Peyer's patch (tissue), 4 donors: ENCODE data around the gene GPANK1. TPM values are rescaled to one million over a fixed set of nuclear protein-coding genes. Genes with fewer than 3 reads are reported as not detected.

Experiments used
- DNase-seq, 3 donors: peaks; one replicate each; pipeline ENCODE4 v3.0.0-alpha.2; 2017 to 2019
- H3K27ac ChIP-seq, 4 donors: fragments of 200-600 bp; sonication (generic); one replicate each; pipeline ENCODE4 v1.5.1; 2016 to 2019
- H3K27me3 ChIP-seq, 2 donors: fragments of 200-600 bp; sonication (generic); one replicate each; pipeline ENCODE4 v1.5.1; 2019
- H3K36me3 ChIP-seq, 3 donors: fragments of 200-600 bp; sonication (generic); one replicate each; pipeline ENCODE4 v1.5.1; 2016 to 2019
- H3K4me1 ChIP-seq, 4 donors: fragments of 200-600 bp; sonication (generic); one replicate each; pipeline ENCODE4 v1.5.1; 2016 to 2019
- H3K4me3 ChIP-seq, 4 donors: fragments of 200-600 bp; sonication (generic); 1 replicate in 3 of 4; 2 replicates in 1 of 4; pipeline ENCODE4 v1.5.1; 2016 to 2019; ENCODE audit warnings: mild to moderate bottlenecking in 1 of 4
- H3K9me3 ChIP-seq, 4 donors: fragments of 200-600 bp; sonication (generic); one replicate each; pipeline ENCODE4 v1.5.1; 2016 to 2019; ENCODE audit warnings: mild to moderate bottlenecking in 1 of 4
- POLR2A ChIP-seq, 2 donors: fragments of 450-650 bp; IDR thresholded peaks; one replicate each; pipeline ENCODE4 v1.5.1; 2017; ENCODE audit warnings: antibody characterized with exemption in 2 of 2, mild to moderate bottlenecking in 2 of 2, moderate library complexity in 2 of 2
- total RNA-seq, 4 donors: library from RNA; depleted of rRNA; stranded (reverse); fragments of >200 nt; gene quantifications; one replicate each; pipeline ENCODE4 v1.1.0, GENCODE V29; 2016
- TF ChIP-seq, protein P1 (sequence below), 6 experiments: fragments of 450-650 bp in 4 of 6; fragments of 200-600 bp in 2 of 6; sonication (generic) in 1 of 6; IDR thresholded peaks; one replicate each; pipeline ENCODE4 v1.5.1; 2017 to 2019; ENCODE audit warnings: antibody characterized with exemption in 6 of 6, mild to moderate bottlenecking in 3 of 6, moderate library complexity in 1 of 6

The GPANK1 gene
- 10 to 100 TPM; 29.4 to 63.5 (median 41.9) TPM for total RNA-seq

DNA sequence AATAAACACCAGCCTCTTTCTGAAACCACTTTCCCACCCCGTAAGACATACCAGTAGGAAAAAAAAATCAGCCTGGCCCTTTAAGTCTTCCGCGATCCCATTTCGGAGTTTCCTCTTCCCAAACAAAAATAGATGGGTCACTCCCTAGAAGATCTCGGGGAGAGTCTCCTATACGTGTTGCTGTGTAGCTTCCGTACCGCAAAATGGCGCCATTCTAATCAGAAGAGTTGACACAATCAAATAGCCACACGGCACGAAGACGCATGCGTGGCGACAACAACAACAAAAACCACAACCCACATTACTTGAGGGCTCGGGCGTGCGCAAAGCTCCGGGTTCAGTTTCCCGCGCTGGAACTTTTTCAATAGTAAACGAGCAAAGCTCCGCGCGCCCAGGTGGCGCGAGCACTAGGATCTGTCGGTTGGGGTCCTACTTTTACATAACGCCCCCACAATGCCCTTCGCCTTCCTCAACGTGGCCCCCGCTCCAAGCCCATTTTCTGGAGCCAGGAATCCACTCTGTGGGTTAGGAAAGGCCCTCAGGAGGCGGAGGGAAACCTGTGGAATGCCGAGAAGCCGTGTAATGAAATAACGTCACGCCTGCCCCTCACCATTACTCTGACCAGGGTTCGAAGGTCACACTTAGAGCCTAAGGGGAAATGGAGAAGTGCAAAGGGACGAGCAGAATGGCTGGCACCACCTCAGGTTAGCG is at the start of gene GPANK1:
Gene GPANK1 (minus strand): TSS at position 208 of the 711 bp plus-strand sequence. CDS start 519 bp downstream, outside the sequence.
- peak within 1 kb of the TSS; percentile 68 to 95 (median 79) for H3K4me3 ChIP-seq
- H3K27me3 ChIP-seq: no peaks in the 10 kb centered on the region
- TF ChIP-seq, protein P1, sequence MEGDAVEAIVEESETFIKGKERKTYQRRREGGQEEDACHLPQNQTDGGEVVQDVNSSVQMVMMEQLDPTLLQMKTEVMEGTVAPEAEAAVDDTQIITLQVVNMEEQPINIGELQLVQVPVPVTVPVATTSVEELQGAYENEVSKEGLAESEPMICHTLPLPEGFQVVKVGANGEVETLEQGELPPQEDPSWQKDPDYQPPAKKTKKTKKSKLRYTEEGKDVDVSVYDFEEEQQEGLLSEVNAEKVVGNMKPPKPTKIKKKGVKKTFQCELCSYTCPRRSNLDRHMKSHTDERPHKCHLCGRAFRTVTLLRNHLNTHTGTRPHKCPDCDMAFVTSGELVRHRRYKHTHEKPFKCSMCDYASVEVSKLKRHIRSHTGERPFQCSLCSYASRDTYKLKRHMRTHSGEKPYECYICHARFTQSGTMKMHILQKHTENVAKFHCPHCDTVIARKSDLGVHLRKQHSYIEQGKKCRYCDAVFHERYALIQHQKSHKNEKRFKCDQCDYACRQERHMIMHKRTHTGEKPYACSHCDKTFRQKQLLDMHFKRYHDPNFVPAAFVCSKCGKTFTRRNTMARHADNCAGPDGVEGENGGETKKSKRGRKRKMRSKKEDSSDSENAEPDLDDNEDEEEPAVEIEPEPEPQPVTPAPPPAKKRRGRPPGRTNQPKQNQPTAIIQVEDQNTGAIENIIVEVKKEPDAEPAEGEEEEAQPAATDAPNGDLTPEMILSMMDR (IDR thresholded peaks at IDR 0.05): no peak
- peak; percentile 62 to 81 for TF ChIP-seq POLR2A (IDR thresholded peaks at IDR 0.05)
- peaks cover 0 to 38% (median 0%) of the 10 kb centered on the region in 3 donors for H3K36me3 ChIP-seq
- H3K27ac ChIP-seq: peak within 1 kb of the TSS; percentile 92 to 99 (median 95)
- no peaks in the 10 kb centered on the region for H3K9me3 ChIP-seq
- DNase-seq: peak; percentile 89 to 97 (median 94)
- peaks cover 2 to 46% (median 5%) of the 10 kb centered on the region in 4 donors for H3K4me1 ChIP-seq

DNA sequence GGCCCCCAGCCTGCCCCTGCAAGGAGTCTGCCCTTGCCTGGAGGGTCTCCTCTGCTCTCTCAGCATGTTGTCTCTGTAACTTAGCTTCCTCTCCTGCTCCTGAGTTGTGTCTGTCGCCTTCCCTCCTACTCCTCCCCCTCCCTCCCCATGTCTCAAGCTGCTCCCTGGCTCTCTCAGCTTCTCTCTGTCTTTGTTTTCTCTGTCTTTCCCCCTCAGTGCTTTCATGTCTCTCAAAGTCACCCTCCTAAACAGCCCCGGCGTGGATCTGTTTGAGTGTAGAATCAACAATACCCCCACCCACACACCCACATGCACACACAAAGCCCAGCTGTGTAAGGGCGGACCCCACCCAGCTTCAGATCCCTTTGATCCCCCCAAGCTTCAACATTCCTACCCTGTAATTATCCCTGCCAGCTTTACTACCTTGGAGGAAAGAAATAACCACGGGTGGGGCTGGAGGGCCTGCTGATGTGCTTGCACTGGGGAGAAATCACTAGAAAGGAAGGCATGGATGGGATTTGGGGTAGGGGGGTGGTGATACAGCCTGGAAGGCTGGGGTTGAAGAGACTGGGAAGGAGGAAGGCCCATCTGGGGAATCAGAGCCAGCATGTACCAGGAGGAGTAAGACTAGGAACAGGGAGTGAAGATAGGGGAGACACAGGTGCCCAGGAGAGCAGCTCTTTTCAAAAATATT is 49.3 kb upstream of the GPANK1 start:
- H3K4me3 ChIP-seq: no peak overlapping the region
- H3K4me1 ChIP-seq: peaks cover 0 to 15% (median 1%) of the 10 kb centered on the region in 4 donors
- TF ChIP-seq POLR2A (IDR thresholded peaks at IDR 0.05): no peak
- TF ChIP-seq, protein P1 (IDR thresholded peaks at IDR 0.05): no peak
- no peaks in the 10 kb centered on the region for H3K27me3 ChIP-seq
- DNase-seq: no peak
- H3K36me3 ChIP-seq: no peaks in the 10 kb centered on the region
- H3K9me3 ChIP-seq: no peaks in the 10 kb centered on the region
- H3K27ac ChIP-seq: peak overlapping the region in 1 of 4 donors; percentile 35

DNA sequence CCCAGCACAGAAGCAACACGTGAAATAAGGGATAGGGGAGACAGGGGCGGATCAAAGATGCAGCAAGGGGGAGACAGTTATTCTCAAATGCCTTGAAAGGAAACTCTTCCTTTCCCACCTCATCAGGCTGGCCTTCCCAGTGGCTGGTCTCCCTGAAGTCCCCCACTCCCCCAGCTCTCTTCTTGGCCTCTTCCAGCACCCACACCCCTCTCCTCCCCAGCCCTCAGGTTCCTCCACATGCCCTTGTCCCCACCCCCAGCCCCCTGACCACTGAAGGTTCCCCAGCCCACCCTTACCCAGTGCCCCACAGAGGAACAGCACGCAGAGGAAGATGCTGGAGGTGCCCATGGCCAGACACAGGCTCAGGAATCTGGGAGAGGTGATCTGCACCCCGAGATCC is 48.7 kb upstream of the GPANK1 start:
- H3K27ac ChIP-seq: no peak overlapping the region
- no peak for DNase-seq
- H3K4me3 ChIP-seq: no peak overlapping the region
- no peaks in the 10 kb centered on the region for H3K9me3 ChIP-seq
- TF ChIP-seq, protein P1 (IDR thresholded peaks at IDR 0.05): no peak
- no peak for TF ChIP-seq POLR2A (IDR thresholded peaks at IDR 0.05)
- H3K4me1 ChIP-seq: peaks cover 0 to 15% (median 1%) of the 10 kb centered on the region in 4 donors
- no peaks in the 10 kb centered on the region for H3K27me3 ChIP-seq
- no peaks in the 10 kb centered on the region for H3K36me3 ChIP-seq

DNA sequence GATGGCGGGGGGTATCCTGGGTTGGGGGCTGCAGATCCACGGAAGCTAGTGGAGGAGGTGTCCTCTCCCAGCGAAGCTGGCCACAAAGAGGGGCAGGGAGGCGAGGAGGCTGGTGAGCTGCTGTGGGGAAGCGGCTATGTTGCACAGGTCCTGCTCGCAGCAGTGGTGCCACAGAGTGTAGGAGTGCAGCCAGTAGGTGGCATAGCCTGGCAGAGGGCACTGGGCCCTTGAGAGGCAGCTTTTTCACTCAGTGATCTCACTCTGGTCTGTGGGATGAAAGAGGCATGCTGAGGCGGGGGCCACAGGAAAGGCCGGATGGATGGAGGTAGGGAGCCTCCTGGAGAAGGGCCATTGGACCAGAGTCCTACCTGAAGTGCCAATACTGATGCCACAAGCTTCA is 47.5 kb upstream of the GPANK1 start:
- Histone ChIP-seq H3K9me3 (no peaks in the 10 kb centered on the region), H3K4me3 (no peak overlapping the region), H3K36me3 (no peaks in the 10 kb centered on the region), H3K27me3 (no peaks in the 10 kb centered on the region), H3K4me1 (peaks cover 0 to 15% (median 1%) of the 10 kb centered on the region in 4 donors), H3K27ac (no peak overlapping the region)
- TF ChIP-seq, protein P1 (IDR thresholded peaks at IDR 0.05): peak in 4 of 6 experiments; percentile 14 to 44 (median 36)
- no peak for TF ChIP-seq POLR2A (IDR thresholded peaks at IDR 0.05)
- no peak for DNase-seq

DNA sequence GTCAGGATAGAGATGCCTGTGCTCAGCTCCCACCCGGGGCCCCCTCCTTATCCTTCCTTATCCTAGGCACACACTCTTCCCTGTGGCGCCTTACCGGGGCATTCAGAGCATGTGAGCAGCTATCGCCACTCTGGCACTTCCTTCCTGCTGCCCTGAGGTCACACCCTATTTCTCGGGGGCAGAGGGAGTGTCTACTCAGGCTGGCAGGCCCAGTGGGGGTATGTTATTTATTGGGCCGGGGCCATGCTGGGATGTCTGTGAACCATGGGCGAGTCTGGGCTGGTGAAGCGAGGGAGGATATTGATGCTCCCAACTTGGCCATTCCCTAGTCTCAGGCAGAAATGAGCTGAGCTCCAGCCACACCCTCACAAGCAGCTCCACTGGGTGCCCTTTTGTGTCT is 46.4 kb upstream of the GPANK1 start:
- Histone ChIP-seq H3K9me3 (no peaks in the 10 kb centered on the region), H3K27me3 (no peaks in the 10 kb centered on the region), H3K27ac (peak overlapping the region in 1 of 4 donors; percentile 39), H3K4me3 (no peak overlapping the region), H3K36me3 (no peaks in the 10 kb centered on the region), H3K4me1 (peaks cover 0 to 15% (median 1%) of the 10 kb centered on the region in 4 donors)
- TF ChIP-seq, protein P1 (IDR thresholded peaks at IDR 0.05): no peak
- no peak for TF ChIP-seq POLR2A (IDR thresholded peaks at IDR 0.05)
- no peak for DNase-seq
